ENCODE measurements around the gene BICDL1.

Gene BICDL1

DNA sequence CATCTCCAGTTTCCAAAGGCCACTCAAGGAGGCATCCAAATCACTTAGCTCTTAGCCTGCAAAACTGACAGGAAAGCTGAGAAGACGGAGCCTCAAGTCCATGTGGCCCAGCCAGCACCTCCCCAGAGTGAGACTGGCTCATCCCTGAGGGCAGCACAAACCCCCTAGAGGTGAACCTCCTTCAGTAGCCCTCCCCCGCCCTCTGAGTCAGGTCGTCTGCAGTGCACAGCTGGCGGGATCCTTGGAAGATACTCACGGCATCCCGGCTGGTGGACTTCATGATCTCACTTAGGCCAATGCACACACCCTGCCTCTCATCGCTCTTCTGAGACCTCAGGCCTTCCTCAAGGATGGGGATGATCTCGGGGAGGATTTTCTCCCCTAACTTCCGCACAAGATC, 151.6 kb downstream of the BICDL1 start:
- DNase-seq (ENCODE audit: low read depth) = no peak
- TF ChIP-seq, protein P1, sequence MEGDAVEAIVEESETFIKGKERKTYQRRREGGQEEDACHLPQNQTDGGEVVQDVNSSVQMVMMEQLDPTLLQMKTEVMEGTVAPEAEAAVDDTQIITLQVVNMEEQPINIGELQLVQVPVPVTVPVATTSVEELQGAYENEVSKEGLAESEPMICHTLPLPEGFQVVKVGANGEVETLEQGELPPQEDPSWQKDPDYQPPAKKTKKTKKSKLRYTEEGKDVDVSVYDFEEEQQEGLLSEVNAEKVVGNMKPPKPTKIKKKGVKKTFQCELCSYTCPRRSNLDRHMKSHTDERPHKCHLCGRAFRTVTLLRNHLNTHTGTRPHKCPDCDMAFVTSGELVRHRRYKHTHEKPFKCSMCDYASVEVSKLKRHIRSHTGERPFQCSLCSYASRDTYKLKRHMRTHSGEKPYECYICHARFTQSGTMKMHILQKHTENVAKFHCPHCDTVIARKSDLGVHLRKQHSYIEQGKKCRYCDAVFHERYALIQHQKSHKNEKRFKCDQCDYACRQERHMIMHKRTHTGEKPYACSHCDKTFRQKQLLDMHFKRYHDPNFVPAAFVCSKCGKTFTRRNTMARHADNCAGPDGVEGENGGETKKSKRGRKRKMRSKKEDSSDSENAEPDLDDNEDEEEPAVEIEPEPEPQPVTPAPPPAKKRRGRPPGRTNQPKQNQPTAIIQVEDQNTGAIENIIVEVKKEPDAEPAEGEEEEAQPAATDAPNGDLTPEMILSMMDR (IDR thresholded peaks at IDR 0.05; ENCODE audit: insufficient read depth, low read depth, low read length, missing control alignments) = no peak

DNA sequence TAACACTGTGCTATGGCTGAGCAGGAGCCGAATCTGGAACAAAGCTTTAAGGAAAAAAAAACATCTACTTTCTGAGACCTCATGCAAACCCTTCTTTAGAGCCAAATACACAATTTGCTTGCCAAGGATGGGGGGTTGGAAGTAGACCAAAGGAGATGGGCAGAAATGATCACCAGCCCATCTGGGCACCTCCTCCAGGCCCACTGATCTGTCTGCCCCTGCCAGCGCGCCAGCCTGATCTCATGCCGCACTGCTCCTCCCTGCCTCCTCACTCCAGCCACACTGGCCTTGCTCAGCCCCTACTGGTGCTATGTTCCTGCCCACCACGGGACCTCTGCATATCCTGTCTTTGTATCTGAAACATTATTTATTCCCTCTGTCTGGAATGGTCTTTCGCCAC, 152.3 kb downstream of the BICDL1 start:
- no peak overlapping the region for H3K4me3 ChIP-seq (ENCODE audit: low read length)
- no peak for DNase-seq (ENCODE audit: low read depth)
- TF ChIP-seq, protein P1 (IDR thresholded peaks at IDR 0.05; ENCODE audit: insufficient read depth, low read depth, low read length, missing control alignments) = no peak

More for the DNA sequence above, 151.6 kb downstream of the BICDL1 start:
- H3K4me3 ChIP-seq (ENCODE audit: low read length) = no peak overlapping the region

DNA sequence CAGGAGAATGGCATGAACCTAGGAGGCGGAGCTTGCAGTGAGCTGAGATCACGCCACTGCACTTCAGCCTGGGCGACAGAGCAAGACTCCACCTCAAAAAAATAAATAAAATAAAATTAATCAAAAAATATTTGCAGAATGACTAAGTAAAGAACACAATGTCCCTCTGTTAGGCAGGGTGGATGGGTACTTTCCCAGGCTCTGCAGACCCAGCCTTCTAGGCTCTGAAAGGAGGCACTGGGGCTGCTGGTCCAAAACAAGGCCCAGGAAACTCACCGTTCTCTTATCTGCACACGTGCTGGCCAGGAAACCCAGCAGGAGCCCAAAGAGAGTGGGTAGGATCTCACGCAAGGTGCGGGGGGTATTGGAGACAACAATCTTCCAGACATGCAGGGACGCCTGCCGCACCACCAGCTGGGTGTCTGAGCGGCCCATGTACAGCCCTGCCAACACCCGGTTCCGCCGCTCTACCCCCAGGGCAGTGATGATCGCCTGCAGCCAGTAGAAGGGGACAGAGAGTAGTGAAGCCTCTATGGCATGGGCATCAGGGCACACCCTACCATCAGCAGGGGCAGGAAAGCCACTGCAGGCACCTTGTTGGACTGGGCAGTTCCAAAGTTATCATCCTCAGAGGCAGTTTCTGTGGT, 153.3 kb downstream of the BICDL1 start:
- DNase-seq (ENCODE audit: low read depth) = no peak
- H3K4me3 ChIP-seq (ENCODE audit: low read length) = no peak overlapping the region
- TF ChIP-seq, protein P1 (IDR thresholded peaks at IDR 0.05; ENCODE audit: insufficient read depth, low read depth, low read length, missing control alignments) = no peak
